Liver (tissue), 9 donors: Measurements from ENCODE around the gene TRIM17. TPM values are rescaled to one million over a fixed set of nuclear protein-coding genes. Genes with fewer than 3 reads are reported as not detected.

Experiments
- DNase-seq: peaks from one replicate; pipeline ENCODE4 v3.0.0-alpha.2; 2017; ENCODE audit warnings: low spot score
- H3K27ac ChIP-seq, 2 donors: one replicate each; pipeline ENCODE4 v1.7.0; 2013; ENCODE audit warnings: inconsistent platforms in 2 of 2, low read length in 2 of 2, control low read depth in 1 of 2, low read depth in 1 of 2, mild to moderate bottlenecking in 1 of 2
- H3K27me3 ChIP-seq, 4 donors: one replicate each; pipeline versions ENCODE4 v1.6.1 to v1.7.0; 2013; ENCODE audit warnings: low read length in 3 of 4, inconsistent platforms in 1 of 4, mild to moderate bottlenecking in 1 of 4, moderate library complexity in 1 of 4; ENCODE audit not compliant: control insufficient read depth in 4 of 4, insufficient read depth in 4 of 4
- H3K36me3 ChIP-seq, 4 donors: one replicate each; pipeline versions ENCODE4 v1.6.1 to v1.7.0; 2013; ENCODE audit warnings: low read length in 3 of 4, mild to moderate bottlenecking in 3 of 4, low read depth in 1 of 4, moderate library complexity in 1 of 4; ENCODE audit not compliant: control insufficient read depth in 4 of 4, insufficient read depth in 3 of 4
- H3K4me1 ChIP-seq, 4 donors: one replicate each; pipeline versions ENCODE4 v1.6.1 to v1.7.0; 2013; ENCODE audit warnings: low read length in 3 of 4, mild to moderate bottlenecking in 3 of 4, moderate library complexity in 1 of 4; ENCODE audit not compliant: control insufficient read depth in 4 of 4, insufficient read depth in 4 of 4
- H3K4me3 ChIP-seq, 3 donors: one replicate each; pipeline versions ENCODE4 v1.6.1 to v1.7.0; 2013; ENCODE audit warnings: low read length in 3 of 3, control low read depth in 1 of 3, low read depth in 1 of 3, mild to moderate bottlenecking in 1 of 3
- H3K9ac ChIP-seq, 2 donors: one replicate each; pipeline ENCODE4 v1.7.0; 2013; ENCODE audit warnings: low read length in 2 of 2, mild to moderate bottlenecking in 2 of 2, moderate library complexity in 2 of 2, control low read depth in 1 of 2, low read depth in 1 of 2
- H3K9me3 ChIP-seq, 4 donors: one replicate each; pipeline versions ENCODE4 v1.6.1 to v1.7.0; 2013; ENCODE audit warnings: low read length in 3 of 4; ENCODE audit not compliant: control insufficient read depth in 4 of 4
- CTCF ChIP-seq: fragments of 150-350 bp; IDR thresholded peaks from 2 replicates; pipeline ENCODE4 v1.5.1; 2017; ENCODE audit warnings: improper control_type of control experiment, low read depth, low read length; ENCODE audit not compliant: missing input control
- EGR1 ChIP-seq, 2 donors: IDR thresholded peaks; 2 replicates each; pipeline ENCODE4 v1.6.1; 2016 to 2018; ENCODE audit warnings: antibody characterized with exemption in 2 of 2, low read depth in 2 of 2
- FOXA1 ChIP-seq: IDR thresholded peaks from 2 replicates; pipeline ENCODE4 v1.6.1; 2016; ENCODE audit warnings: antibody characterized with exemption
- FOXA2 ChIP-seq: IDR thresholded peaks from 2 replicates; pipeline ENCODE4 v1.6.1; 2016; ENCODE audit warnings: antibody characterized with exemption
- GABPA ChIP-seq, 2 donors: IDR thresholded peaks in 1 of 2; conservative IDR thresholded peaks in 1 of 2; 2 replicates each; pipeline ENCODE4 v1.6.1; 2016; ENCODE audit warnings: antibody characterized with exemption in 2 of 2, mild to moderate bottlenecking in 1 of 2, moderate library complexity in 1 of 2
- HNF4A ChIP-seq, 2 donors: conservative IDR thresholded peaks; 2 replicates each; pipeline ENCODE4 v1.6.1; 2016; ENCODE audit warnings: antibody characterized with exemption in 2 of 2, mild to moderate bottlenecking in 2 of 2
- JUND ChIP-seq, 2 donors: IDR thresholded peaks; 2 replicates each; pipeline ENCODE4 v1.6.1; 2016; ENCODE audit warnings: antibody characterized with exemption in 2 of 2
- MAX ChIP-seq: IDR thresholded peaks from 2 replicates; pipeline ENCODE4 v1.6.1; 2016; ENCODE audit warnings: antibody characterized with exemption
- NR2F2 ChIP-seq: IDR thresholded peaks from 2 replicates; pipeline ENCODE4 v1.6.1; 2016; ENCODE audit warnings: antibody characterized with exemption
- RAD21 ChIP-seq, 2 donors: IDR thresholded peaks; 2 replicates each; pipeline ENCODE4 v1.6.1; 2016; ENCODE audit warnings: antibody characterized with exemption in 2 of 2, mild to moderate bottlenecking in 2 of 2
- RXRA ChIP-seq, 2 donors: IDR thresholded peaks; 2 replicates each; pipeline ENCODE4 v1.6.1; 2017 to 2018; ENCODE audit warnings: antibody characterized with exemption in 2 of 2, mild to moderate bottlenecking in 1 of 2
- SP1 ChIP-seq: IDR thresholded peaks from 2 replicates; pipeline ENCODE4 v1.6.1; 2018; ENCODE audit warnings: antibody characterized with exemption, mild to moderate bottlenecking
- TAF1 ChIP-seq: conservative IDR thresholded peaks from 2 replicates; pipeline ENCODE4 v1.6.1; 2016; ENCODE audit warnings: antibody characterized with exemption, mild to moderate bottlenecking
- YY1 ChIP-seq: IDR thresholded peaks from 2 replicates; pipeline ENCODE4 v1.6.1; 2016; ENCODE audit warnings: antibody characterized with exemption, mild to moderate bottlenecking
- WGBS: extraction: QIAGEN DNeasy Blood & Tissue Kit; methylation state at CpG from one replicate; pipeline ENCODE4 v1.1.7; 2013; 5-methylcytosine and 5-hydroxymethylcytosine counted together
- polyA plus RNA-seq, 2 donors: library from polyadenylated mRNA; stranded (reverse) in 1 of 2; unstranded in 1 of 2; fragments of 200-250 nt in 1 of 2; fragments of >200 nt in 1 of 2; fragmentation: Nextera tagmentation in 1 of 2; extraction: Ambion mirVana in 1 of 2; gene quantifications; one replicate each; pipeline versions ENCODE4 v1.2.1 to v1.2.3, GENCODE V29; 2013 to 2015
- total RNA-seq, 2 donors: library from RNA; depleted of rRNA; stranded (reverse); fragments of >200 nt; gene quantifications; one replicate each; pipeline ENCODE4 v1.2.3, GENCODE V29; 2014
- TF ChIP-seq, protein P1 (sequence below): IDR thresholded peaks from 2 replicates; pipeline ENCODE4 v1.6.1; 2016; ENCODE audit warnings: antibody characterized with exemption
- TF ChIP-seq, protein P2 (sequence below): IDR thresholded peaks from 2 replicates; pipeline ENCODE4 v1.6.1; 2016; ENCODE audit warnings: antibody characterized with exemption
- donor health status: healthy.
- donor health status: healthy.
- donor health status: healthy.
- donor health status: healthy.
- donor health status: healthy.

Gene TRIM17
- total and polyA plus RNA-seq, 4 donors = 0.08 to 0.49 TPM; not detected in 2

- WGBS = 95% methylated on average over 45 of the region's 45 CpGs
- Histone ChIP-seq H3K4me3 (no peak overlapping the region), H3K9me3 (no peaks in the 10 kb centered on the region), H3K4me1 (no peaks in the 10 kb centered on the region), H3K36me3 (no peaks in the 10 kb centered on the region), H3K27me3 (no peaks in the 10 kb centered on the region), H3K27ac (no peak overlapping the region), H3K9ac (no peak overlapping the region)
- no peak for DNase-seq
- TF ChIP-seq CTCF (no peak), RAD21 (IDR thresholded peaks at IDR 0.05) (no peak), TAF1 (no peak), GABPA (IDR thresholded peaks at IDR 0.05 in 1 of 2, conservative IDR thresholded peaks at IDR 0.05 in 1 of 2) (no peak), FOXA1 (no peak), JUND (IDR thresholded peaks at IDR 0.05) (no peak), EGR1 (IDR thresholded peaks at IDR 0.05; ENCODE audit: low read depth in 2 of 2) (no peak), FOXA2 (no peak), YY1 (no peak), NR2F2 (no peak), HNF4A (conservative IDR thresholded peaks at IDR 0.05) (no peak)
- TF ChIP-seq, protein P1, sequence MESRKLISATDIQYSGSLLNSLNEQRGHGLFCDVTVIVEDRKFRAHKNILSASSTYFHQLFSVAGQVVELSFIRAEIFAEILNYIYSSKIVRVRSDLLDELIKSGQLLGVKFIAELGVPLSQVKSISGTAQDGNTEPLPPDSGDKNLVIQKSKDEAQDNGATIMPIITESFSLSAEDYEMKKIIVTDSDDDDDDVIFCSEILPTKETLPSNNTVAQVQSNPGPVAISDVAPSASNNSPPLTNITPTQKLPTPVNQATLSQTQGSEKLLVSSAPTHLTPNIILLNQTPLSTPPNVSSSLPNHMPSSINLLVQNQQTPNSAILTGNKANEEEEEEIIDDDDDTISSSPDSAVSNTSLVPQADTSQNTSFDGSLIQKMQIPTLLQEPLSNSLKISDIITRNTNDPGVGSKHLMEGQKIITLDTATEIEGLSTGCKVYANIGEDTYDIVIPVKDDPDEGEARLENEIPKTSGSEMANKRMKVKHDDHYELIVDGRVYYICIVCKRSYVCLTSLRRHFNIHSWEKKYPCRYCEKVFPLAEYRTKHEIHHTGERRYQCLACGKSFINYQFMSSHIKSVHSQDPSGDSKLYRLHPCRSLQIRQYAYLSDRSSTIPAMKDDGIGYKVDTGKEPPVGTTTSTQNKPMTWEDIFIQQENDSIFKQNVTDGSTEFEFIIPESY = no peak
- TF ChIP-seq, protein P2, sequence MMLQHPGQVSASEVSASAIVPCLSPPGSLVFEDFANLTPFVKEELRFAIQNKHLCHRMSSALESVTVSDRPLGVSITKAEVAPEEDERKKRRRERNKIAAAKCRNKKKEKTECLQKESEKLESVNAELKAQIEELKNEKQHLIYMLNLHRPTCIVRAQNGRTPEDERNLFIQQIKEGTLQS = no peak
These were observed 56.8 kb downstream of the TRIM17 start for GRCh38 chr1:228359613-228360532.

- TF ChIP-seq JUND (IDR thresholded peaks at IDR 0.05) (no peak), RXRA (IDR thresholded peaks at IDR 0.05) (no peak), FOXA2 (no peak), RAD21 (IDR thresholded peaks at IDR 0.05) (no peak), SP1 (no peak), NR2F2 (no peak), MAX (no peak), TAF1 (no peak)
- TF ChIP-seq, protein P1 = no peak
- TF ChIP-seq, protein P2 = no peak
- 92% methylated on average over 19 of the region's 19 CpGs for WGBS
- H3K27ac ChIP-seq = no peak overlapping the region
- no peak overlapping the region for H3K9ac ChIP-seq
- H3K4me1 ChIP-seq = no peaks in the 10 kb centered on the region
- H3K9me3 ChIP-seq = no peaks in the 10 kb centered on the region
- DNase-seq = no peak
- H3K36me3 ChIP-seq = no peaks in the 10 kb centered on the region
- H3K27me3 ChIP-seq = no peaks in the 10 kb centered on the region
- H3K4me3 ChIP-seq = no peak overlapping the region
These were observed 57.7 kb downstream of the TRIM17 start for GRCh38 chr1:228358764-228359612.
